ENCODE measurements around the gene PTCD2.

The PTCD2 gene

GRCh38 chr5:72366324-72366976 lies 46.3 kb downstream of the PTCD2 start:
- peak; percentile 30 for DNase-seq (ENCODE audit: low read depth)
- no peak overlapping the region for H3K4me3 ChIP-seq (ENCODE audit: low read depth, low read length)
- TF ChIP-seq CTCF (IDR thresholded peaks at IDR 0.05; ENCODE audit: low read depth, low read length, missing control alignments): peak; percentile 61

GRCh38 chr5:72368271-72368670 lies 48.1 kb downstream of the PTCD2 start:
- DNase-seq (ENCODE audit: low read depth): no peak
- no peak for TF ChIP-seq CTCF (IDR thresholded peaks at IDR 0.05; ENCODE audit: low read depth, low read length, missing control alignments)
- no peak overlapping the region for H3K4me3 ChIP-seq (ENCODE audit: low read depth, low read length)

GRCh38 chr5:72369301-72369700 lies 49.1 kb downstream of the PTCD2 start:
- no peak overlapping the region for H3K4me3 ChIP-seq (ENCODE audit: low read depth, low read length)
- DNase-seq (ENCODE audit: low read depth): no peak
- no peak for TF ChIP-seq CTCF (IDR thresholded peaks at IDR 0.05; ENCODE audit: low read depth, low read length, missing control alignments)

- TF ChIP-seq CTCF (IDR thresholded peaks at IDR 0.05; ENCODE audit: low read depth, low read length, missing control alignments): no peak
- DNase-seq (ENCODE audit: low read depth): no peak
- H3K4me3 ChIP-seq (ENCODE audit: low read depth, low read length): no peak overlapping the region
Observed at GRCh38 chr5:72369711-72370110, 49.5 kb downstream of the PTCD2 start.

- no peak for DNase-seq (ENCODE audit: low read depth)
- no peak overlapping the region for H3K4me3 ChIP-seq (ENCODE audit: low read depth, low read length)
- TF ChIP-seq CTCF (IDR thresholded peaks at IDR 0.05; ENCODE audit: low read depth, low read length, missing control alignments): no peak
Observed at GRCh38 chr5:72372331-72372730, 52.2 kb downstream of the PTCD2 start.

GRCh38 chr5:72372923-72373322 lies 52.8 kb downstream of the PTCD2 start:
- no peak for DNase-seq (ENCODE audit: low read depth)
- no peak for TF ChIP-seq CTCF (IDR thresholded peaks at IDR 0.05; ENCODE audit: low read depth, low read length, missing control alignments)
- no peak overlapping the region for H3K4me3 ChIP-seq (ENCODE audit: low read depth, low read length)

- no peak for TF ChIP-seq CTCF (IDR thresholded peaks at IDR 0.05; ENCODE audit: low read depth, low read length, missing control alignments)
- no peak for DNase-seq (ENCODE audit: low read depth)
- H3K4me3 ChIP-seq (ENCODE audit: low read depth, low read length): no peak overlapping the region
Observed at GRCh38 chr5:72374844-72375243, 54.7 kb downstream of the PTCD2 start.

Measured in GM12864 (cell line).